ENCODE data around the gene RBMS1.
"Not testable (repeated sequence)": the region's sequence is repeated elsewhere in the genome, so short reads cannot be mapped to it uniquely, and the experiment has no call there.

Gene RBMS1

GRCh38 chr2:160467086-160467485, 26.5 kb downstream of the RBMS1 start:
- no peak for DNase-seq

- no peak for DNase-seq
Measured at GRCh38 chr2:160465406-160465805, 28.2 kb downstream of the RBMS1 start.

- no peak for DNase-seq
Measured at GRCh38 chr2:160465002-160465401, 28.6 kb downstream of the RBMS1 start.

- no peak for DNase-seq
Measured at GRCh38 chr2:160464017-160464416, 29.6 kb downstream of the RBMS1 start.

- no peak for DNase-seq
Measured at GRCh38 chr2:160463245-160463644, 30.4 kb downstream of the RBMS1 start.

GRCh38 chr2:160460333-160460731, 33.3 kb downstream of the RBMS1 start:
- DNase-seq: no peak

GRCh38 chr2:160459538-160460332, 33.9 kb downstream of the RBMS1 start:
- DNase-seq: no peak

- no peak for DNase-seq
Measured at GRCh38 chr2:160458718-160459453, 34.7 kb downstream of the RBMS1 start.

GRCh38 chr2:160457588-160457987, 36.0 kb downstream of the RBMS1 start:
- DNase-seq: no peak

- DNase-seq: no peak
Measured at GRCh38 chr2:160454070-160454797, 39.4 kb downstream of the RBMS1 start.

- DNase-seq: no peak
Measured at GRCh38 chr2:160453111-160453820, 40.3 kb downstream of the RBMS1 start.

- DNase-seq: no peak
Measured at GRCh38 chr2:160450486-160450885, 43.1 kb downstream of the RBMS1 start.

GRCh38 chr2:160448821-160449220, 44.8 kb downstream of the RBMS1 start:
- not testable (repeated sequence) for DNase-seq

GRCh38 chr2:160445673-160446072, 47.9 kb downstream of the RBMS1 start:
- no peak for DNase-seq

GRCh38 chr2:160442603-160443002, 51.0 kb downstream of the RBMS1 start:
- no peak for DNase-seq

- no peak for DNase-seq
Measured at GRCh38 chr2:160440888-160441287, 52.7 kb downstream of the RBMS1 start.

- not testable (repeated sequence) for DNase-seq
Measured at GRCh38 chr2:160439038-160439437, 54.6 kb downstream of the RBMS1 start.

- no peak for DNase-seq
Measured at GRCh38 chr2:160437273-160437672, 56.3 kb downstream of the RBMS1 start.

- DNase-seq: no peak
Measured at GRCh38 chr2:160434254-160434948, 59.2 kb downstream of the RBMS1 start.

GRCh38 chr2:160433466-160434140, 60.0 kb downstream of the RBMS1 start:
- no peak for DNase-seq

GRCh38 chr2:160432633-160433032, 61.0 kb downstream of the RBMS1 start:
- no peak for DNase-seq

- DNase-seq: no peak
Measured at GRCh38 chr2:160431441-160431840, 62.2 kb downstream of the RBMS1 start.

Measured in SIG-M5 (cell line).